CD14-positive monocyte (primary cell): ENCODE results near the gene VSTM4. TPM values are rescaled to one million over a fixed set of nuclear protein-coding genes. Genes with fewer than 3 reads are reported as not detected.

Experiments used
- DNase-seq, 3 donors: peaks; one replicate each; pipeline ENCODE4 v3.0.0-alpha.2; 2011 to 2022
- H2AFZ ChIP-seq: 2 replicates; pipeline ENCODE4 v1.6.0; 2012; ENCODE audit warnings: mild to moderate bottlenecking, low read depth, low read length, inconsistent platforms; ENCODE audit not compliant: insufficient read depth, poor library complexity, severe bottlenecking
- H3K27ac ChIP-seq, 2 donors: 1 replicate in 1 of 2; 2 replicates in 1 of 2; pipeline ENCODE4 v1.5.1; 2012 to 2013; ENCODE audit warnings: low read length in 2 of 2, control low read depth in 1 of 2, inconsistent platforms in 1 of 2, low read depth in 1 of 2, mild to moderate bottlenecking in 1 of 2
- H3K27me3 ChIP-seq, 2 donors: one replicate each; pipeline versions ENCODE4 v1.6.0 to v1.6.1; 2011 to 2013; ENCODE audit warnings: low read length in 2 of 2; ENCODE audit not compliant: control insufficient read depth in 2 of 2, insufficient read depth in 2 of 2
- H3K36me3 ChIP-seq, 2 donors: replicated peaks in 1 of 2; 1 replicate in 1 of 2; 2 replicates in 1 of 2; pipeline versions ENCODE4 v1.5.1 to v1.6.1; 2012 to 2013; ENCODE audit warnings: low read length in 2 of 2, control low read depth in 1 of 2, inconsistent platforms in 1 of 2, mild to moderate bottlenecking in 1 of 2; ENCODE audit not compliant: insufficient read depth in 2 of 2, control insufficient read depth in 1 of 2
- H3K4me1 ChIP-seq, 2 donors: 1 replicate in 1 of 2; 2 replicates in 1 of 2; pipeline versions ENCODE4 v1.5.1 to v1.6.1; 2012 to 2013; ENCODE audit warnings: low read length in 2 of 2, control low read depth in 1 of 2, inconsistent platforms in 1 of 2, mild to moderate bottlenecking in 1 of 2, moderate library complexity in 1 of 2; ENCODE audit not compliant: insufficient read depth in 2 of 2, control insufficient read depth in 1 of 2
- H3K4me2 ChIP-seq: replicated peaks from 2 replicates; pipeline ENCODE3; 2012; ENCODE audit warnings: low read length, moderate library complexity, mild to moderate bottlenecking; ENCODE audit not compliant: poor library complexity, severe bottlenecking; ENCODE audit errors: extremely low read depth
- H3K4me3 ChIP-seq, 3 experiments: fragments of 200-600 bp in 1 of 3; sonication (generic) in 1 of 3; replicated peaks in 1 of 3; 1 replicate in 2 of 3; 2 replicates in 1 of 3; pipeline ENCODE4 v1.5.1; 2011 to 2013; ENCODE audit warnings: low read length in 3 of 3, mild to moderate bottlenecking in 3 of 3, control low read depth in 2 of 3, low read depth in 2 of 3, inconsistent platforms in 1 of 3, moderate library complexity in 1 of 3
- H3K79me2 ChIP-seq: 2 replicates; pipeline ENCODE4 v1.6.0; 2012; ENCODE audit warnings: mild to moderate bottlenecking, control low read depth, inconsistent platforms, low read length, moderate library complexity; ENCODE audit not compliant: insufficient read depth
- H3K9ac ChIP-seq: 2 replicates; pipeline ENCODE4 v1.6.0; 2017; ENCODE audit warnings: low read length, mild to moderate bottlenecking; ENCODE audit not compliant: insufficient read depth, poor library complexity, severe bottlenecking
- H3K9me3 ChIP-seq, 2 donors: replicated peaks in 1 of 2; 1 replicate in 1 of 2; 2 replicates in 1 of 2; pipeline versions ENCODE4 v1.5.1 to v1.6.1; 2012 to 2013; ENCODE audit warnings: low read length in 2 of 2, control low read depth in 1 of 2; ENCODE audit not compliant: control insufficient read depth in 1 of 2, insufficient read depth in 1 of 2
- H4K20me1 ChIP-seq: 2 replicates; pipeline ENCODE4 v1.6.0; 2012; ENCODE audit warnings: mild to moderate bottlenecking, low read length, control low read depth, moderate library complexity; ENCODE audit not compliant: insufficient read depth
- H3K27ac Mint-ChIP-seq, 7 donors: one replicate each; pipeline ENCODE4 v1.8.0; 2020; ENCODE audit warnings: mild to moderate bottlenecking in 7 of 7, mixed read lengths in 7 of 7, moderate library complexity in 6 of 7, inconsistent platforms in 2 of 7
- H3K27me3 Mint-ChIP-seq, 3 donors: one replicate each; pipeline ENCODE4 v1.8.0; 2021 to 2022; ENCODE audit warnings: low read depth in 3 of 3, mild to moderate bottlenecking in 3 of 3, mixed read lengths in 3 of 3, moderate library complexity in 3 of 3, inconsistent platforms in 1 of 3
- H3K36me3 Mint-ChIP-seq, 2 donors: one replicate each; pipeline ENCODE4 v1.8.0; 2020; ENCODE audit warnings: mixed read lengths in 2 of 2, inconsistent platforms in 1 of 2, mild to moderate bottlenecking in 1 of 2
- H3K4me1 Mint-ChIP-seq: one replicate; pipeline ENCODE4 v1.8.0; 2020; ENCODE audit warnings: mild to moderate bottlenecking, mixed read lengths
- H3K4me3 Mint-ChIP-seq, 2 donors: one replicate each; pipeline ENCODE4 v1.8.0; 2020; ENCODE audit warnings: mild to moderate bottlenecking in 2 of 2, mixed read lengths in 2 of 2, moderate library complexity in 1 of 2
- H3K9me3 Mint-ChIP-seq, 7 donors: one replicate each; pipeline ENCODE4 v1.8.0; 2020 to 2022; ENCODE audit warnings: mixed read lengths in 7 of 7, mild to moderate bottlenecking in 6 of 7, moderate library complexity in 6 of 7, inconsistent platforms in 2 of 7
- CTCF ChIP-seq: fragments of 200-600 bp; IDR thresholded peaks from one replicate; pipeline ENCODE4 v1.8.0; 2022; ENCODE audit warnings: antibody characterized with exemption, mild to moderate bottlenecking
- WGBS: methylation state at CpG from one replicate; pipeline ENCODE4 v1.1.5; 2013; ENCODE audit warnings: missing lambda C conversion rate; ENCODE audit not compliant: insufficient coverage; 5-methylcytosine and 5-hydroxymethylcytosine counted together
- intact Hi-C, 2 donors: fragments of 100-400 bp; cut with micrococcal nuclease; formaldehyde crosslinking; loops; one replicate each; pipeline versions ENCODE4 v1.15.0 to v1.15.1; 2023
- polyA plus RNA-seq, 3 donors: library from polyadenylated mRNA; depleted of rRNA in 1 of 3; unstranded in 2 of 3; stranded (reverse) in 1 of 3; fragments of 300-500 nt in 2 of 3; fragments of >200 nt in 1 of 3; fragmentation: Illumina TruSeq in 2 of 3; gene quantifications; 1 replicate in 2 of 3; 2 replicates in 1 of 3; pipeline ENCODE4 v1.2.3, GENCODE V29; 2012 to 2021

VSTM4 gene
- polyA plus RNA-seq, 3 donors = not detected

- Histone ChIP-seq H3K4me1 (peaks cover 11 to 13% of the 10 kb centered on the region in 2 donors), H2AFZ (no peak overlapping the region), H3K9ac (no peak overlapping the region), H3K79me2 (no peaks in the 10 kb centered on the region), H3K36me3 (no peaks in the 10 kb centered on the region), H4K20me1 (no peaks in the 10 kb centered on the region), H3K4me3 (no peak overlapping the region), H3K4me2 (no peak overlapping the region), H3K27ac (no peak overlapping the region), H3K9me3 (no peaks in the 10 kb centered on the region), H3K27me3 (no peaks in the 10 kb centered on the region)
- no peak for TF ChIP-seq CTCF
- intact Hi-C loops = no loop called here
- no peak for DNase-seq
- Mint-ChIP-seq H3K36me3 (no peaks in the 10 kb centered on the region), H3K9me3 (no peaks in the 10 kb centered on the region), H3K27ac (peak overlapping the region in 1 of 7 donors; percentile 3), H3K4me3 (no peak overlapping the region), H3K27me3 (peaks cover 0 to 7% (median 0%) of the 10 kb centered on the region in 3 donors), H3K4me1 (peaks cover 20% of the 10 kb centered on the region)
- WGBS = 96% methylated on average over 10 of the region's 13 CpGs
Observed at GRCh38 chr10:49008505-49009198, 106.7 kb downstream of the VSTM4 start.

GRCh38 chr10:49008091-49008490, 107.2 kb downstream of the VSTM4 start:
- WGBS = no CpG with 5 or more reads among the region's 1 CpG
- peaks cover 11 to 13% of the 10 kb centered on the region in 2 donors for H3K4me1 ChIP-seq
- no peak overlapping the region for H3K27ac ChIP-seq
- H3K27me3 ChIP-seq = no peaks in the 10 kb centered on the region
- H3K79me2 ChIP-seq = no peaks in the 10 kb centered on the region
- H3K4me2 ChIP-seq = no peak overlapping the region
- H3K9me3 ChIP-seq = no peaks in the 10 kb centered on the region
- no peaks in the 10 kb centered on the region for H4K20me1 ChIP-seq
- TF ChIP-seq CTCF = no peak
- no peak overlapping the region for H2AFZ ChIP-seq
- no peak overlapping the region for H3K9ac ChIP-seq
- peak overlapping the region in 1 of 7 donors; percentile 31 for H3K27ac Mint-ChIP-seq
- H3K4me3 ChIP-seq = no peak overlapping the region
- no peaks in the 10 kb centered on the region for H3K36me3 Mint-ChIP-seq
- no peaks in the 10 kb centered on the region for H3K9me3 Mint-ChIP-seq
- H3K27me3 Mint-ChIP-seq = peaks cover 0 to 7% (median 0%) of the 10 kb centered on the region in 3 donors
- DNase-seq = no peak
- H3K4me3 Mint-ChIP-seq = no peak overlapping the region
- no peaks in the 10 kb centered on the region for H3K36me3 ChIP-seq
- intact Hi-C loops = no loop called here
- peaks cover 20% of the 10 kb centered on the region for H3K4me1 Mint-ChIP-seq
